PC-3 (cell line): Measurements from ENCODE around the gene PIGZ. TPM values are rescaled to one million over a fixed set of nuclear protein-coding genes. Genes with fewer than 3 reads are reported as not detected.

Experiments used
- ATAC-seq: fragments of 200-7000 bp; cut with Tn5 transposase; 2 replicates; pipeline ENCODE4 v1.9.1; 2020; ENCODE audit warnings: mild to moderate bottlenecking, moderate library complexity
- BruUV-seq: library from RNA; stranded (reverse); fragments of 400-500 nt; replicated peaks from 2 replicates; lab custom pipeline; 2021; lab: Mats Ljungman, UMichigan
- CTCF ChIA-PET: fragments of 300-600 bp; sonication (Branson Sonifier 250); formaldehyde crosslinking; loops from one replicate; lab custom pipeline; 2022; ENCODE audit warnings: antibody characterized with exemption; lab: Charles Lee
- POLR2A ChIA-PET: fragments of 300-600 bp; sonication (Branson Sonifier 250); formaldehyde crosslinking; loops from one replicate; lab custom pipeline; 2022; ENCODE audit warnings: antibody characterized with exemption; ENCODE audit not compliant: unreplicated experiment; lab: Charles Lee
- DNase-seq: peaks from one replicate; pipeline ENCODE4 v3.0.0-alpha.2; 2015
- H2AFZ ChIP-seq: fragments of 300-600 bp; sonication (generic); 2 replicates; pipeline ENCODE4 v1.6.0; 2016; ENCODE audit warnings: antibody characterized with exemption, low read length
- H3F3A ChIP-seq: fragments of 300-600 bp; sonication (generic); one replicate; pipeline ENCODE4 v1.6.0; 2017; ENCODE audit warnings: antibody characterized with exemption, low read length, control low read depth, mild to moderate bottlenecking; ENCODE audit not compliant: unreplicated experiment
- H3K27ac ChIP-seq: fragments of 300-600 bp; sonication (generic); 2 replicates; pipeline ENCODE4 v1.5.1; 2016; ENCODE audit warnings: mild to moderate bottlenecking, low read length
- H3K27me3 ChIP-seq: fragments of 300-600 bp; sonication (generic); 2 replicates; pipeline ENCODE4 v1.6.1; 2016; ENCODE audit warnings: low read length, mixed read lengths
- H3K36me3 ChIP-seq: fragments of 300-600 bp; sonication (generic); 2 replicates; pipeline ENCODE4 v1.6.1; 2016; ENCODE audit warnings: low read depth, mixed run types, low read length, mixed read lengths
- H3K4me1 ChIP-seq: fragments of 300-600 bp; sonication (generic); 2 replicates; pipeline ENCODE4 v1.5.1; 2016; ENCODE audit warnings: low read length; ENCODE audit not compliant: insufficient read depth
- H3K4me2 ChIP-seq: fragments of 300-600 bp; sonication (generic); 2 replicates; pipeline ENCODE4 v1.6.0; 2016; ENCODE audit warnings: low read length
- H3K4me3 ChIP-seq: fragments of 300-600 bp; sonication (generic); 2 replicates; pipeline ENCODE4 v1.5.1; 2016; ENCODE audit warnings: mild to moderate bottlenecking, low read length, mixed read lengths
- H3K79me2 ChIP-seq: fragments of 300-600 bp; sonication (generic); 2 replicates; pipeline ENCODE4 v1.6.1; 2017; ENCODE audit warnings: low read length, mixed read lengths
- H3K9ac ChIP-seq: fragments of 300-600 bp; sonication (generic); 2 replicates; pipeline ENCODE4 v1.6.0; 2016; ENCODE audit warnings: mild to moderate bottlenecking, low read length
- H3K9me2 ChIP-seq: fragments of 300-600 bp; sonication (generic); replicated peaks from 2 replicates; pipeline ENCODE4 v1.6.1; 2016; ENCODE audit warnings: mixed run types, low read length, mixed read lengths
- H3K9me3 ChIP-seq: fragments of 300-600 bp; sonication (generic); 2 replicates; pipeline ENCODE4 v1.6.1; 2016; ENCODE audit warnings: low read length, mixed read lengths
- H4K20me1 ChIP-seq: fragments of 300-600 bp; sonication (generic); 2 replicates; pipeline ENCODE4 v1.6.1; 2016; ENCODE audit warnings: low read length, mixed read lengths
- EZH2 ChIP-seq: fragments of 300-600 bp; sonication (generic); IDR thresholded peaks from one replicate; pipeline ENCODE4 v1.6.1; 2017; ENCODE audit warnings: antibody characterized with exemption, mild to moderate bottlenecking, low read length; ENCODE audit not compliant: unreplicated experiment
- EZH2phosphoT487 ChIP-seq: fragments of 300-600 bp; sonication (generic); IDR thresholded peaks from 2 replicates; pipeline ENCODE4 v1.6.1; 2018; ENCODE audit warnings: mild to moderate bottlenecking, antibody characterized with exemption, low read length, borderline replicate concordance
- intact Hi-C: fragments of 100-400 bp; cut with micrococcal nuclease; formaldehyde crosslinking; loops from 2 replicates; pipeline ENCODE4 v1.9.0; 2023
- total RNA-seq: library from RNA; depleted of rRNA; stranded (reverse); fragments of >200 nt; gene quantifications from 2 replicates; pipeline ENCODE4 v1.2.3, GENCODE V29; 2014
- TF ChIP-seq, protein P1 (sequence below): fragments of 300-600 bp; sonication (generic); conservative IDR thresholded peaks from 2 replicates; pipeline ENCODE4 v1.5.1; 2017; ENCODE audit warnings: antibody characterized with exemption, low read depth, mild to moderate bottlenecking, low read length

PIGZ gene
- total RNA-seq, 1 experiment from 2014 or later: 1.6 TPM

DNA sequence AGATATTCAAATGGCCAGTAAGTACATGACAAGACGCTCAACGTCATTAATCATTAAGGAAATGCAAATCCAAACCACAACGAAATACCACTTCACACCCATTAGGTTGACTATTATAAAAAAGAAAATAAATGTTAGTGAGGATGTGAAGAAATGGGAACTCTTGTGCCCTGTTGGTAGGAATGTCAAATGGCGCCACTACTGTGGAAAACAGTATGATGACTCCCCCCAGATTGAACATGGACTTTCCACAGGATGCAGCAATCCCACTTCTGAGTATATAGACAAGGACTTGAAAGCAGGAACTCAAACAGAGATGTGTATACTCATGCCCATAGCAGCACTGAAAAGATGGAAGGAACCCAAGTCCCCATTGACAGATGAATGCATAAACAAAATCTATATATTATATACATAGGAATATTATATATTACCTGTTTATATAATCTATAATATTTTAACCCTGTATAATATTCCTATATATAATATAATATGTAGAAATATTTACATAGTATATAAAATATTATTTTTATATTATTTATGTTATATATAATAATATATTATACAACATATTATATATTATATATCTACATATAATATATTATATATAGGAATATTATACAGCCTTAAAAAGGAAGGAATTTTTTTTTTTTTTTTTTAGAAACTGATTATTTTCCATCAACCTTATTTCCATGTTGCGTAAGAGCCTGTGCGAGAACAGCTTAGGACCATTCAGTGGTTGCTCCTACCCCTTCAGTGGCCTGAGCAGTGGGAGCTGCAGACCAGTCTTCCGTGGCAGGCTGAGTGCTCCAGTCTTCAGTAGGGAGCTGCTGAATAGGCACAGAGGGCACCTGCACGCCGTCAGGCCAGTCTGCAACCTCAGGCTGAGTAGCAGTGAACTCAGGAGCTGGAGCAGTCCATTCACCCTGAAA lies 17.6 kb upstream of the PIGZ start:
- Histone ChIP-seq H3K9ac (no peak overlapping the region), H3K4me1 (no peaks in the 10 kb centered on the region), H3K4me2 (no peak overlapping the region), H3K36me3 (no peaks in the 10 kb centered on the region), H3K4me3 (no peak overlapping the region), H4K20me1 (no peaks in the 10 kb centered on the region), H2AFZ (no peak overlapping the region), H3K9me2 (no peaks in the 10 kb centered on the region), H3K27ac (no peak overlapping the region), H3F3A (no peaks in the 10 kb centered on the region), H3K9me3 (0 out of 2 replicates have a peak, but pooled peaks cover 3% of the 10 kb centered on the region), H3K27me3 (no peaks in the 10 kb centered on the region), H3K79me2 (no peaks in the 10 kb centered on the region)
- CTCF ChIA-PET: no interaction called here
- POLR2A ChIA-PET: no interaction called here
- TF ChIP-seq EZH2phosphoT487: no peak
- TF ChIP-seq, protein P1, sequence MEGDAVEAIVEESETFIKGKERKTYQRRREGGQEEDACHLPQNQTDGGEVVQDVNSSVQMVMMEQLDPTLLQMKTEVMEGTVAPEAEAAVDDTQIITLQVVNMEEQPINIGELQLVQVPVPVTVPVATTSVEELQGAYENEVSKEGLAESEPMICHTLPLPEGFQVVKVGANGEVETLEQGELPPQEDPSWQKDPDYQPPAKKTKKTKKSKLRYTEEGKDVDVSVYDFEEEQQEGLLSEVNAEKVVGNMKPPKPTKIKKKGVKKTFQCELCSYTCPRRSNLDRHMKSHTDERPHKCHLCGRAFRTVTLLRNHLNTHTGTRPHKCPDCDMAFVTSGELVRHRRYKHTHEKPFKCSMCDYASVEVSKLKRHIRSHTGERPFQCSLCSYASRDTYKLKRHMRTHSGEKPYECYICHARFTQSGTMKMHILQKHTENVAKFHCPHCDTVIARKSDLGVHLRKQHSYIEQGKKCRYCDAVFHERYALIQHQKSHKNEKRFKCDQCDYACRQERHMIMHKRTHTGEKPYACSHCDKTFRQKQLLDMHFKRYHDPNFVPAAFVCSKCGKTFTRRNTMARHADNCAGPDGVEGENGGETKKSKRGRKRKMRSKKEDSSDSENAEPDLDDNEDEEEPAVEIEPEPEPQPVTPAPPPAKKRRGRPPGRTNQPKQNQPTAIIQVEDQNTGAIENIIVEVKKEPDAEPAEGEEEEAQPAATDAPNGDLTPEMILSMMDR: no peak
- TF ChIP-seq EZH2: no peak
- ATAC-seq (no peak), DNase-seq (no peak)
- intact Hi-C loops: no loop called here
- no TSS peak for BruUV-seq

DNA sequence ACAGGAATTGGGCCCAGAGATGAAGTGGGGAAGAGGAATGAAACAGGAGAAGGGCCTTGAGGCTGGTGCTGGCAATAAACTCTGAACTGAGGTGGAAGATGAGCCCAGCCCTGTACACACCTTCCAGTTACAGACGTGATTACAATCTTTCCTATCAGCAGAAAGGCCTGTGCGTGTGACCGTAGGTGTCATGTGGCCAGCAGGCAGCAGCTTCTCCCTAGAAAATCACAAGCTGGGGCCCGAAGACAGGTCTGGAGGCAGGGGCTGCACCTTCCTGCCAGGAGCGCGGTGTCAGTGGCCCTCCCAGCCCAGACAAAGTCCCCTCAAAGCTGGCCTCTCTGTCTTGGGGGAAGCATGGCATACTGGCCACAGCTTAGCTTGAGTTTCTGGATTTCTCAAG lies 16.7 kb upstream of the PIGZ start:
- intact Hi-C loops: no loop called here
- POLR2A ChIA-PET: no interaction called here
- no TSS peak for BruUV-seq
- TF ChIP-seq EZH2: no peak
- TF ChIP-seq EZH2phosphoT487: no peak
- DNase-seq (no peak), ATAC-seq (no peak)
- Histone ChIP-seq H3K9me2 (no peaks in the 10 kb centered on the region), H4K20me1 (no peaks in the 10 kb centered on the region), H2AFZ (no peak overlapping the region), H3K9ac (no peak overlapping the region), H3F3A (no peaks in the 10 kb centered on the region), H3K9me3 (0 out of 2 replicates have a peak, but pooled peaks cover 3% of the 10 kb centered on the region), H3K27ac (no peak overlapping the region), H3K4me3 (no peak overlapping the region), H3K36me3 (no peaks in the 10 kb centered on the region), H3K4me1 (no peaks in the 10 kb centered on the region), H3K4me2 (no peak overlapping the region), H3K79me2 (no peaks in the 10 kb centered on the region), H3K27me3 (no peaks in the 10 kb centered on the region)
- CTCF ChIA-PET: no interaction called here

DNA sequence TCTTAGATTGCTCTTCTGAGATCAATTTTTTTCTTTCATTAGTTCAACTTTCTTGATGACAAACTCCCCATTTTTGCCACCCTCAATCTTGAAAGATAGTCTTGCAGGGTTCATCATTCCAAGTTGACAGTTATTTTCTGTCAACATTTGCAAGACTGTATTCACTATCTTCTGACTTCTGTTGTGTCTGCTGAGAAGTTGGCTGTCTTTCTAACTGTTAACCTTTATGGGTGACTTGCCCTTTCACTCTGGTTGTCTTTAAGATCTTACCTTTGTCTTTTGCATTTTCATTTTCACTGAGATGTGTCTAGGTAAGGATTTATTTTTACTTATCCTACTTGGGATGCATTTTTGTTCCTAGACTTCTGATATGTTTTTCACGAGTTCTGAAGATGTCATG lies 14.6 kb upstream of the PIGZ start:
- no peak for ATAC-seq
- CTCF ChIA-PET: interaction anchor here (0.6 kb wide), 1 partner anchor 14 kb away, joined by 3 read pairs; no protein-coding TSS in a partner anchor
- Histone ChIP-seq H3K27ac (no peak overlapping the region), H3K4me3 (no peak overlapping the region), H3F3A (no peaks in the 10 kb centered on the region), H2AFZ (no peak overlapping the region), H3K4me2 (no peak overlapping the region), H3K9ac (no peak overlapping the region), H3K4me1 (no peaks in the 10 kb centered on the region), H3K36me3 (no peaks in the 10 kb centered on the region), H3K9me3 (0 out of 2 replicates have a peak, but pooled peaks cover 3% of the 10 kb centered on the region), H3K79me2 (no peaks in the 10 kb centered on the region), H3K9me2 (no peaks in the 10 kb centered on the region), H4K20me1 (no peaks in the 10 kb centered on the region), H3K27me3 (no peaks in the 10 kb centered on the region)
- no TSS peak for BruUV-seq
- POLR2A ChIA-PET: no interaction called here
- no peak for DNase-seq
- intact Hi-C loops: no loop called here
- TF ChIP-seq, protein P1: no peak
- TF ChIP-seq EZH2phosphoT487: no peak
- no peak for TF ChIP-seq EZH2
